Testis (tissue), 2 donors: ENCODE results near the gene EMX2.

ENCODE experiments used
- POLR2A ChIP-seq: fragments of 450-650 bp; IDR thresholded peaks from one replicate; pipeline ENCODE4 v1.6.1; 2017; ENCODE audit warnings: antibody characterized with exemption, mild to moderate bottlenecking, moderate library complexity
- TF ChIP-seq, protein P1 (sequence below), 3 experiments: fragments of 450-650 bp in 2 of 3; fragments of 200-600 bp in 1 of 3; sonication (generic) in 1 of 3; IDR thresholded peaks; one replicate each; pipeline ENCODE4 v1.5.1; 2016 to 2019; ENCODE audit warnings: antibody characterized with exemption in 3 of 3, mild to moderate bottlenecking in 2 of 3, moderate library complexity in 1 of 3

DNA sequence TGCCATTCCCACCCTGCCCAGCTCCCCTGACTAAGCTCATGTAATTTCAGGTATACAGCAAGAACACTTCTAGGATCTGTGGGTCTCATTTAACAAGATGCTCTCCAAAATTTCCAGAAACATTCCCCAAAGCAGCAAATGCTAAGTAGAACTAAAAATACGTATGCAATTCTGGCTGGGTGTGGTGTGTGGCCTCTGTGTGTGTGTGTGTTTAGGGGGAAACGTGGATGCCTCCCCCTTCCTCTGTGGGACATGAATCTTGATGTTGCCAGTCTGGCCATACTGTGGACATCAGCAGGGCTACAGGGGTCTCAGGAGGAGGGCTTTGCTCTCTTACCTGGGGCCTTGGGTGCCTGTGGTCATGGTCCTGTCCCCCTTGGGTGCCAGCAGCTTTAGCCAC is 18.4 kb downstream of the EMX2 start:
- TF ChIP-seq, protein P1, sequence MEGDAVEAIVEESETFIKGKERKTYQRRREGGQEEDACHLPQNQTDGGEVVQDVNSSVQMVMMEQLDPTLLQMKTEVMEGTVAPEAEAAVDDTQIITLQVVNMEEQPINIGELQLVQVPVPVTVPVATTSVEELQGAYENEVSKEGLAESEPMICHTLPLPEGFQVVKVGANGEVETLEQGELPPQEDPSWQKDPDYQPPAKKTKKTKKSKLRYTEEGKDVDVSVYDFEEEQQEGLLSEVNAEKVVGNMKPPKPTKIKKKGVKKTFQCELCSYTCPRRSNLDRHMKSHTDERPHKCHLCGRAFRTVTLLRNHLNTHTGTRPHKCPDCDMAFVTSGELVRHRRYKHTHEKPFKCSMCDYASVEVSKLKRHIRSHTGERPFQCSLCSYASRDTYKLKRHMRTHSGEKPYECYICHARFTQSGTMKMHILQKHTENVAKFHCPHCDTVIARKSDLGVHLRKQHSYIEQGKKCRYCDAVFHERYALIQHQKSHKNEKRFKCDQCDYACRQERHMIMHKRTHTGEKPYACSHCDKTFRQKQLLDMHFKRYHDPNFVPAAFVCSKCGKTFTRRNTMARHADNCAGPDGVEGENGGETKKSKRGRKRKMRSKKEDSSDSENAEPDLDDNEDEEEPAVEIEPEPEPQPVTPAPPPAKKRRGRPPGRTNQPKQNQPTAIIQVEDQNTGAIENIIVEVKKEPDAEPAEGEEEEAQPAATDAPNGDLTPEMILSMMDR (IDR thresholded peaks at IDR 0.05), result no peak
- TF ChIP-seq POLR2A, result no peak
